ENCODE results near the gene PNKD.
"Not testable (repeated sequence)": the region's sequence is repeated elsewhere in the genome, so short reads cannot be mapped to it uniquely, and the experiment has no call there.

PNKD gene

DNA sequence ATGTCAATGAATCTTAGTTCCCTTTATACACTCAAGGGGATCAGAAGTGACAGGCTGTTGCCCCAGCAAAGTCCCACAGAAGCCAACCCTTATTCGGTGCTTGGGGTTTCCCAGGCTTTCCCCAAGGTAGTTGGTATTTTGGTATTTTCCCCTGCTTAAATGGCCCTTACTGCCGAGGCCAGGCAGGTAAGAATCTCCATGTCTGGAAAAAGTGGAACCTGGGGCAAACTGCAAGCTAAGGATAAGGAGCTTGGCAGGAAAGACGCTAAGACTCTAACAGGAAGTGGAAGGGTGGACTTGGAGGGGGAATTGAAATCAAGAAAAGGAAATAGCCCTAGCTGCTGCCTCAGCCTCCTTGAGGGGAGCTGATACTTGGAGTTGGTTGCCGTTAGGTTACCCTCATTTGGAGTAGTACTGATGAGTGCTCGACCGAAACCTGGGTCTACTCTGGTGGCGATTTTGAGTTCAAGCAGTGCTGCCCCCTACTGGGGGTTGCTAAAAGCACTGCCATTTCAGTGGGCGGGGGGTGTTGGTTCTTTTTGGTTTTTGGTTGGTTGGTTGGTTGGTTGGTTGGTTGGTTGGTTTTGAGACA lies 12.8 kb upstream of the PNKD start:
- peak; percentile 55 for DNase-seq

GRCh38 chr2:218259099-218259961 lies 11.0 kb upstream of the PNKD start:
- DNase-seq: no peak

- DNase-seq: no peak
Measured at GRCh38 chr2:218260166-218260565, 10.2 kb upstream of the PNKD start.

DNA sequence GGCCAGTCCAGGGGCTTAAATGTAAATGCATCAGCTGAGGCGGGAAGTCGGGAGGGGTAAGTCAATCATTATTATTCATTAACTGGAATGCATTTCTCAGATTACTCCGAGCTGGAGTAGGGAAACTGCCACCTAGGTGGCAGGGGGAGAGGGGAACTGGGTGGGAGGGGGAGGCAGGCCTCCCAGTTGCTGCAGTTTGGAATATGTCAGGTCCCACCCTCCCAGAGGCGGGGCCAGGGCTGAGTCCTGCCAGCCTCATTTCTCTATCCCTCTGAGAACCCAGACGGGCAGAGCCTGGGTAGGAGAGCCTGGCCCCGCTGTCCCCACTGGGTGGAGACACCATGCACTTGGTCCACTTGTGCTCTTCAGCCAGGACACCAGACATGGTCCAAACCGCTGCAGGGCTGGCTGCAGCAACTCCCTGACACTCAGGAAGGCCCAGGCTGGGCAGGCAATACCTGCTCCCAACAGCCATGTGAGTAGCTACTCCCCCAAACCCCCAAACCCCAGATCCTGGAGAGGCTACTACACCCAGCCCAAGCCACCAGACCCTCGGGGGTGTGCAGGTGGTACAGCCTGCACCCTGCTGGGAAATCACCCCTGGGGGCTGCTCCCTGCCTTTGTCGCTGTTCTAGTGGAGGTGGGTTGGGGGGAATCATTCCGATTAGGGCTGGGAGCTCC lies 9.4 kb upstream of the PNKD start, which contains the start of gene GPBAR1:
Gene GPBAR1, plus strand, starts transcription at position 274 of the 681 bp plus-strand sequence. CDS start 1,710 bp downstream, outside the sequence.
- DNase-seq: no peak

DNA sequence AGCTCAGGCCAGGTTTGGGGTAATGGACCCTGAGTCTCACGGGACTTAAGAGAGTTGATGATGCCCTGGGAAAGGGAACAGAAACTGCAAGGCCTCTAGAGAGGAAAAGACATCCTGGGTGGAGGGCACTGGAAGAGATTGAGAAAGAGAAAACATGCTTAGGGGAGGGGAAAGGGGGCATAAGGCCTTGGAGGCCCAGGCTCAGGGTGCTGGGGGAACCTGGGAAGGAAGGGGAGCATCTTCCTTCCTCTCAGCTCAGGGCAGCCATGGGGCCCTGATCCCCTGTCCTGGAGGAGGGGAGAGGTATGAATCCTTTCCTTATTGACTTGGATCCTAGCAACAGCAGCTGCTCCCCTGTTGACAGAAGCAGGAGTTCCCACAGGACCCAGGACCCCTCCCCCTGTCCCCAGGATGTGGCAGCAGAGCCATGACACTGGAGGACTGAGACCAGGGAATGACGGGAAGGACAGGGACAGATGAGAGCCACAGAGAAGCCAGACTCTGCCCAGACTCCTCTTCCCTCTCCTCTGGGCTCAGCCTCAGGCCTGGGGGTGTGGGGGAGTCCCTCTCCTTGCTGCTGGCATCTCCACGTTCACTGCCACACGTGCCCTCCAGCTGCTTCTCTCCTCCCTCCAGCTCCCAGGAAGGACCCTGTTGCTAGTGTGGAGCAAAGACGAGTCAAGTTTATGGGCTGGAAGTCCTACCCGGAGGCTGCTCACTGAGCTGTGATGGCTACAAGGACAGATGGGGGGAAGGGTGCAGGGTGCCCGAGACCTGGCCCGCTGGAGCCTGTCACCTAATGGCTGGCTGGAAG lies 8.7 kb upstream of the PNKD start:
- DNase-seq: no peak

GRCh38 chr2:218262237-218262600 lies 8.1 kb upstream of the PNKD start:
- no peak for DNase-seq

DNA sequence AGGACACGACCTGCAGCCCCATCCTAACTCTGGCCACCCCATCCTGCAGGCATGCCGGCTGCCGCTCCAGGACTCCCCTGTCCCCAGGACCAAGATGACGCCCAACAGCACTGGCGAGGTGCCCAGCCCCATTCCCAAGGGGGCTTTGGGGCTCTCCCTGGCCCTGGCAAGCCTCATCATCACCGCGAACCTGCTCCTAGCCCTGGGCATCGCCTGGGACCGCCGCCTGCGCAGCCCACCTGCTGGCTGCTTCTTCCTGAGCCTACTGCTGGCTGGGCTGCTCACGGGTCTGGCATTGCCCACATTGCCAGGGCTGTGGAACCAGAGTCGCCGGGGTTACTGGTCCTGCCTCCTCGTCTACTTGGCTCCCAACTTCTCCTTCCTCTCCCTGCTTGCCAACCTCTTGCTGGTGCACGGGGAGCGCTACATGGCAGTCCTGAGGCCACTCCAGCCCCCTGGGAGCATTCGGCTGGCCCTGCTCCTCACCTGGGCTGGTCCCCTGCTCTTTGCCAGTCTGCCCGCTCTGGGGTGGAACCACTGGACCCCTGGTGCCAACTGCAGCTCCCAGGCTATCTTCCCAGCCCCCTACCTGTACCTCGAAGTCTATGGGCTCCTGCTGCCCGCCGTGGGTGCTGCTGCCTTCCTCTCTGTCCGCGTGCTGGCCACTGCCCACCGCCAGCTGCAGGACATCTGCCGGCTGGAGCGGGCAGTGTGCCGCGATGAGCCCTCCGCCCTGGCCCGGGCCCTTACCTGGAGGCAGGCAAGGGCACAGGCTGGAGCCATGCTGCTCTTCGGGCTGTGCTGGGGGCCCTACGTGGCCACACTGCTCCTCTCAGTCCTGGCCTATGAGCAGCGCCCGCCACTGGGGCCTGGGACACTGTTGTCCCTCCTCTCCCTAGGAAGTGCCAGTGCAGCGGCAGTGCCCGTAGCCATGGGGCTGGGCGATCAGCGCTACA lies 7.4 kb upstream of the PNKD start:
- DNase-seq: no peak

GRCh38 chr2:218263817-218264641 lies 6.3 kb upstream of the PNKD start:
- DNase-seq: no peak

- no peak for DNase-seq
Measured at GRCh38 chr2:218264773-218265561, 5.4 kb upstream of the PNKD start.

GRCh38 chr2:218265626-218266025 lies 4.7 kb upstream of the PNKD start:
- DNase-seq: no peak

GRCh38 chr2:218266316-218266979 lies 3.9 kb upstream of the PNKD start:
- DNase-seq: no peak

DNA sequence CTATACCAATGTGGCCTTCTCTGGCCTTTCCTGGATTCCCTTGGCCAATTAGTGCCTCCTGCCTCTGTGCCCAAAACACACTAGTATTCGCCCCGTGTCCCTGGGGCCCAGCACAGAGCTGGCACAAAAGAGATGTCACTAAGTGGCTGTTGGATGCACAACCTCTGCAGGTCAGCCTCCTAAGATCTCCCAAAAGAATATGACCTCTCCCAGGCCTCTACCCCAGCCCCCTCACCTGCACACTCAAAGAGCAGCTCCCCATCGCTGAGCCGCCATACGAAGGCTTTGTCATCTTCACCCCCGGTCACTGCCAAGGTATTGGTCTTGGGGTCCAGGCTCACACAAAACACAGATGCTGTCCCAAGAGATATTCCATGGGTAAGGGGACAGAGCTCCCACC lies 3.1 kb upstream of the PNKD start:
- no peak for DNase-seq

- no peak for DNase-seq
Measured at GRCh38 chr2:218270721-218271486, 585 bp downstream of the PNKD start.

DNA sequence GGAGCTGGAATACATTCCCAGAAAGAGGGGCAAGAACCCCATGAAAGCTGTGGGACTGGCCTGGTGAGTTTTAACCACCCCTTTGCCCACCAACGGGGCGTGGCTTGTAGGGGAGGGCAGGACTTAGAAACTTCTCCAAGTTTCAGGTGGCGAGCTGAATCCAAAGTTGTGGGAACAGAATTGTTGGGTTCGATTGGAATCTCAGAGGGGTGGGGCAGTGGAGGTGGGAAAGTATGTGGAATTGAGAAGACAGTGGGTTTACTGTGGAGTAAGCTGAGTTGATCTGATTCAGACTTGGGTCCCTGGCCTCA lies 1.1 kb downstream of the PNKD start:
- no peak for DNase-seq

GRCh38 chr2:218271865-218272530 lies 1.7 kb downstream of the PNKD start:
- no peak for DNase-seq

DNA sequence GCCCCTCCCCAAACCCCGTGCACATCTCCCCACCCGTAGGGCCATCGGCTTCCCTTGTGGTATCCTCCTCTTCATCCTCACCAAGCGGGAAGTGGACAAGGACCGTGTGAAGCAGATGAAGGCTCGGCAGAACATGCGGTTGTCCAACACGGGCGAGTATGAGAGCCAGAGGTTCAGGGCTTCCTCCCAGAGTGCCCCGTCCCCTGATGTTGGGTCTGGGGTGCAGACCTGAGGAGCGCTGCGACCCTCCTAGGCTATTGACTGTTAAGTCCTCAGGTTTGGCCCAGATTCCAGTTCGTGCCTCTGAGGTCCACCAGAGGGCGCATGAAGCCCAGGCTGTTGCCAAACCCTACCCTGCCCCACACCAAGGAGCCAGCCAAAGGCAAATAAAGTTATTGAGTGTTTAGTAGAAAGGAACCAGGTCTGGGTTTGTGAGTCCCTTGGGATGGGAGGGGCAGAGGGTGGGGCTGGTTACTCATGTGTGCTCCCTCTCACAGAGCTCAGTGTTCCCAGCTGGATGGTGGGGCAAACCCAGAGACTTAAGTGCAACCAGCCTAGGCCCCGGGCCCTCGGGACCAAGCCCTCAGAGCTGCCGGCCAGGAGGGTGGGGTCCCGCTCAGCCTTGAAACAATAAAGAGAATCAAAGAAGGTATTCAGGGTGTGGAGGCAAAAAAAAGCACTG lies 2.4 kb downstream of the PNKD start:
- peak; percentile 70 for DNase-seq

GRCh38 chr2:218273214-218273907 lies 3.0 kb downstream of the PNKD start:
- DNase-seq: not testable (repeated sequence)

Measured in T-helper 9 cell (primary cell).